ENCODE measurements around the gene ABCF2. TPM values are rescaled to one million over a fixed set of nuclear protein-coding genes. Genes with fewer than 3 reads are reported as not detected.

ABCF2 gene
- polyA plus RNA-seq, 1 of the 3 experiments (the other 2 are of a cell fraction), result 75.4 TPM

DNA sequence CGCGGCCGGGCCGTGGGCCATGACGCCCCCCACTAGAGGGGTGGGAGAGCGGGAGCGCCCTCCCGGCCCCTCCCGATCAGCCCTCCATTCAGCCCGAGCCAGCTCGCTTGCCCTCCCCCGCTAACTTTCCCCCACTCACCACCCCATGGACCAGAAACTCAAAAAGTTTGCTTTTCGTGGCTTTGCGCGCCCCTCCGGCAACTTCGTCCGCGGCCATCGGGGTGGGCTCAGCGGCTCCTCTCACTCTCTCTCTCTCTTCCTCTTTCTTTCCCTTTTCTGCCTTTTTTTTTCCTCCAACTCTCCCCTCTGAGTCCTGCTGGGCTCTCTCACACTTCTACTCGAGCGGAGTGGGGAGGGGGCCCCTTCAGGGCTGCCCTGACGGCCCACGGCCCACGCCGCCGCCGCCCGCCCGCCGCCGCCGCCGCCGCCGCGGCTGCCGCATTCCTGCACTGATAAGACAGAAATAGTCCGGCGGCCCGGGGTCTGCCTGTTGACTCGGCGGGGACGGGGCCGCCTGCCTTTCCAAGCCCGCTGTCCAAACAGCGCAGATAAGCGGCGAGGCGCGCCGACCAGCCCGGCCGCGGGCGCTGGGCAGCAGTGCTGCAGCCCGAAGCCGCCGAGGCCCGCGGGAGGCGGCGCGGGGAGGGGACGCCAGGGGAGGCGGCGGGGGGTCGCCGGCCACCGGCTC, 21.5 kb upstream of the ABCF2 start, which contains the start of gene SMARCD3:
Gene SMARCD3, minus strand, starts transcription at position 349 of the 688 bp plus-strand sequence. Its CDS starts 132 bp downstream, at position 217.
- H3K4me2 ChIP-seq, result peak within 1 kb of the TSS; percentile 90
- H3K9ac ChIP-seq, result peak within 1 kb of the TSS; percentile 83
- peak within 1 kb of the TSS; percentile 63 to 91 for H3K4me3 ChIP-seq (ENCODE audit: low read depth in 2 of 2, low read length in 1 of 2)
- ChIA-PET CTCF (interaction anchor here (1.0 to 6.2 kb wide), 9 partner anchors 9 to 85 kb away, joined by 3 to 122 read pairs (median 8); partner anchors contain the start of gene CHPF2), POLR2A (interaction anchor here (0.6 to 2.1 kb wide), 2 partner anchors 16 to 28 kb away, joined by 3 to 7 read pairs; partner anchors contain the start of gene CHPF2)
- no peaks in the 10 kb centered on the region for H3K9me3 ChIP-seq
- peak within 1 kb of the TSS; percentile 92 for H2AFZ ChIP-seq (ENCODE audit: low read depth)
- H3K4me1 ChIP-seq (ENCODE audit: control insufficient read depth in 1 of 2, insufficient read depth in 2 of 2, low read depth in 1 of 2, low read length in 1 of 2), result peaks cover 52 to 70% of the 10 kb centered on the region in 2 experiments
- peak within 1 kb of the TSS; percentile 67 to 73 for H3K27ac ChIP-seq (ENCODE audit: low read depth in 2 of 2, low read length in 1 of 2)
- no peaks in the 10 kb centered on the region for H3K9me2 ChIP-seq
- under 1% methylated on average over 35 of the region's 71 CpGs for WGBS (ENCODE audit: low lambda C conversion rate)
- TF ChIP-seq USF1 (IDR thresholded peaks at IDR 0.05; ENCODE audit: borderline replicate concordance, low read depth) (no peak), TAF1 (IDR thresholded peaks at IDR 0.05; ENCODE audit: borderline replicate concordance, low read depth, low read length) (no peak; the same call in 1 of the 2 replicates), EP300 (IDR thresholded peaks at IDR 0.05; ENCODE audit: borderline replicate concordance in 1 of 2, low read depth in 1 of 2, low read length in 1 of 2) (peak in 1 of 2 experiments; percentile 60; a peak in 1 of 4 replicates), FOXJ3 (CRISPR knock-in tag; IDR thresholded peaks at IDR 0.05) (no peak), POLR2AphosphoS5 (IDR thresholded peaks at IDR 0.05; ENCODE audit: low read depth, low read length) (no peak), RAD21 (IDR thresholded peaks at IDR 0.05; ENCODE audit: low read length) (no peak), JUND (IDR thresholded peaks at IDR 0.05) (no peak)
- TF ChIP-seq, protein P1, sequence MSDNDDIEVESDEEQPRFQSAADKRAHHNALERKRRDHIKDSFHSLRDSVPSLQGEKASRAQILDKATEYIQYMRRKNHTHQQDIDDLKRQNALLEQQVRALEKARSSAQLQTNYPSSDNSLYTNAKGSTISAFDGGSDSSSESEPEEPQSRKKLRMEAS (IDR thresholded peaks at IDR 0.05; ENCODE audit: low read depth), result peak; percentile 63
- TF ChIP-seq, protein P2, sequence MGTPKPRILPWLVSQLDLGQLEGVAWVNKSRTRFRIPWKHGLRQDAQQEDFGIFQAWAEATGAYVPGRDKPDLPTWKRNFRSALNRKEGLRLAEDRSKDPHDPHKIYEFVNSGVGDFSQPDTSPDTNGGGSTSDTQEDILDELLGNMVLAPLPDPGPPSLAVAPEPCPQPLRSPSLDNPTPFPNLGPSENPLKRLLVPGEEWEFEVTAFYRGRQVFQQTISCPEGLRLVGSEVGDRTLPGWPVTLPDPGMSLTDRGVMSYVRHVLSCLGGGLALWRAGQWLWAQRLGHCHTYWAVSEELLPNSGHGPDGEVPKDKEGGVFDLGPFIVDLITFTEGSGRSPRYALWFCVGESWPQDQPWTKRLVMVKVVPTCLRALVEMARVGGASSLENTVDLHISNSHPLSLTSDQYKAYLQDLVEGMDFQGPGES (IDR thresholded peaks at IDR 0.05; ENCODE audit: low read depth, low read length), result no peak
- peaks cover 18% of the 10 kb centered on the region for H3K79me2 ChIP-seq (ENCODE audit: insufficient read depth)
- peak; percentile 93 for DNase-seq
- no peaks in the 10 kb centered on the region for H3K36me3 ChIP-seq (replicated peaks in 1 of 2; ENCODE audit: control insufficient read depth in 1 of 2, insufficient read depth in 2 of 2, low read length in 1 of 2)
- no peaks in the 10 kb centered on the region for H3K27me3 ChIP-seq (ENCODE audit: insufficient read depth)
- peaks cover 16% of the 10 kb centered on the region for H4K20me1 ChIP-seq (ENCODE audit: insufficient read depth)
- peaks cover 25% of the 10 kb centered on the region for H3F3A ChIP-seq (replicated peaks; ENCODE audit: insufficient read depth)

- Histone ChIP-seq H3K4me2 (peak overlapping the region; percentile 90), H3K9ac (peak overlapping the region; percentile 83), H3K4me3 (ENCODE audit: low read depth in 2 of 2, low read length in 1 of 2) (peak overlapping the region; percentile 63 to 91), H3K36me3 (replicated peaks in 1 of 2; ENCODE audit: control insufficient read depth in 1 of 2, insufficient read depth in 2 of 2, low read length in 1 of 2) (peaks cover 0 to 3% of the 10 kb centered on the region in 2 experiments), H2AFZ (ENCODE audit: low read depth) (peak overlapping the region; percentile 90; the same call in 1 of the 2 replicates), H3K4me1 (ENCODE audit: control insufficient read depth in 1 of 2, insufficient read depth in 2 of 2, low read depth in 1 of 2, low read length in 1 of 2) (peaks cover 50 to 65% of the 10 kb centered on the region in 2 experiments), H3K9me2 (no peaks in the 10 kb centered on the region), H4K20me1 (ENCODE audit: insufficient read depth) (peaks cover 16% of the 10 kb centered on the region), H3F3A (replicated peaks; ENCODE audit: insufficient read depth) (peaks cover 32% of the 10 kb centered on the region), H3K9me3 (no peaks in the 10 kb centered on the region), H3K27me3 (ENCODE audit: insufficient read depth) (no peaks in the 10 kb centered on the region), H3K27ac (ENCODE audit: low read depth in 2 of 2, low read length in 1 of 2) (peak overlapping the region; percentile 67 to 73), H3K79me2 (ENCODE audit: insufficient read depth) (peaks cover 18% of the 10 kb centered on the region)
- DNase-seq, result peak; percentile 71
- TF ChIP-seq TEAD4 (IDR thresholded peaks at IDR 0.05; ENCODE audit: borderline replicate concordance, insufficient read depth) (no peak), GABPA (IDR thresholded peaks at IDR 0.05; ENCODE audit: low read depth) (no peak), SIN3A (IDR thresholded peaks at IDR 0.05; ENCODE audit: borderline replicate concordance, low read depth, low read length) (no peak), TAF1 (IDR thresholded peaks at IDR 0.05; ENCODE audit: borderline replicate concordance, low read depth, low read length) (no peak)
- TF ChIP-seq, protein P1 (IDR thresholded peaks at IDR 0.05; ENCODE audit: low read depth), result peak; percentile 90
- ChIA-PET POLR2A (interaction anchor here (2.1 kb wide), 1 partner anchor 15 kb away, joined by 7 read pairs; the partner anchor contains the start of gene CHPF2), CTCF (interaction anchor here (0.7 to 6.2 kb wide), 11 partner anchors 9 to 128 kb away, joined by 3 to 122 read pairs (median 5); partner anchors contain the start of gene CHPF2)
- 40% methylated on average over 14 of the region's 29 CpGs for WGBS (ENCODE audit: low lambda C conversion rate)
Measured at GRCh38 chr7:151247611-151248345, 20.8 kb upstream of the ABCF2 start.

Measured in SK-N-SH (cell line).